Urothelium cell line (cell line): ENCODE measurements around the gene ROMO1.

ENCODE experiments used
- DNase-seq: peaks from one replicate; pipeline ENCODE4 v3.0.0; 2011; ENCODE audit warnings: low spot score, mixed read lengths
- FAIRE-seq: peaks from 2 replicates; lab custom pipeline; 2011; peaks lifted over from hg19 to GRCh38; lab: Jason Lieb, UNC

ROMO1 gene

DNA sequence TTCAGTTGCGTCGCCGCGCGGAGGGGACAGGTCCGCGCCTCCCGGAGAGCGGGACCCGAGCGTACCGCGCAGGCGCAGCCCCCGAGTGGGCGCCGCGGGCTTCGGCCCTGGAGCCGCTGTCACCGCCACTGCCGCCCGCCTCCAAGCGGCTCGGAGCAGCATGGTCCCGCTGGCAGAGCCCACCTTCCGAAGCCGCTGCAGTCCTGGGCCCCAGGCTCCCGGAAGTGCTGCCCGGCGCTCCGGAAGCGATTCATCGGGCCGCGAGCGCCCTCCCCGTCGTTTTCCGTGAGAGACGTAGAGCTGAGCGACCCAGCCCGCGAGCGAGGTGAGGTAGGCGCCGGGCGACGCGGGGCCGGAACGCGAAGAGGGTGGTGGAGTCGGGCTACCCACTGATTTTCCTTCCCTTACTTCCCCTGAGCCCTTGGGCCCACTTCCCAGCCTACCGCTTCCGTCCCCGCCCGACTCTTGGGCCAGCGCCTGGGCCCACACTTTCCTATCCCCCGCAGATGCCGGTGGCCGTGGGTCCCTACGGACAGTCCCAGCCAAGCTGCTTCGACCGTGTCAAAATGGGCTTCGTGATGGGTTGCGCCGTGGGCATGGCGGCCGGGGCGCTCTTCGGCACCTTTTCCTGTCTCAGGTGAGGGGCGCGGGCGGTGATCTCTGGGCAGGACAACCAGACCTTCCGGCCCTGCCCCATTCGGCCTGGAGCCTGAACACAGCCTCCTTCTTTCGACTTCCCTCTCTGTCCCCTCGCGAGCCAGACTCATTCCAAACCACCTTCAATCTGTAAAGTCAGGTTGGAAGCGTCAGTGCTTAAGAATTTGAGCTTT, at the start of gene ROMO1, which contains the start of gene NFS1:
ROMO1 (plus strand) TSS at position 279 of the 830 bp plus-strand sequence; CDS start at position 507, 228 bp downstream.
NFS1 (minus strand) TSS at position 226 of the 830 bp plus-strand sequence; CDS start at position 162, 64 bp downstream.
- FAIRE-seq (no peak), DNase-seq (peak; percentile 96)

- DNase-seq (no peak), FAIRE-seq (no peak)
These were observed 48.6 kb upstream of the ROMO1 start for GRCh38 chr20:35650632-35651031.

GRCh38 chr20:35651958-35652357, 47.2 kb upstream of the ROMO1 start:
- FAIRE-seq (no peak), DNase-seq (no peak)

- FAIRE-seq (no peak), DNase-seq (no peak)
These were observed 46.4 kb upstream of the ROMO1 start for GRCh38 chr20:35652641-35653429.

DNA sequence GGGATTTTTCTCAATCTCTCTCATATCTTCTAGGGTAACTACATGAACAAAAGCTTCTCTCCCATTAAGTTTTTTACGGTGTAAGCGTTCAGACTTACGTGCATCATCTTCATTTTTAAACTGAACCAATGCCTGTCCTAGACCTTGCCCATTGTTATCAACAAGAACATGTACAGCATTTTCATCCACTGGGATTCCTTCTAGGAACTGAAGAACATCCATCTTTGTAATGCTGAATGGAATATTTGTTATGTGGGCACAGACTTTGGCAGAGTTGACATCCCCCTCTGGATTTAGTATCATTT, 45.8 kb upstream of the ROMO1 start:
- FAIRE-seq (no peak), DNase-seq (no peak)

GRCh38 chr20:35653893-35654292, 45.3 kb upstream of the ROMO1 start:
- no peak for DNase-seq

DNA sequence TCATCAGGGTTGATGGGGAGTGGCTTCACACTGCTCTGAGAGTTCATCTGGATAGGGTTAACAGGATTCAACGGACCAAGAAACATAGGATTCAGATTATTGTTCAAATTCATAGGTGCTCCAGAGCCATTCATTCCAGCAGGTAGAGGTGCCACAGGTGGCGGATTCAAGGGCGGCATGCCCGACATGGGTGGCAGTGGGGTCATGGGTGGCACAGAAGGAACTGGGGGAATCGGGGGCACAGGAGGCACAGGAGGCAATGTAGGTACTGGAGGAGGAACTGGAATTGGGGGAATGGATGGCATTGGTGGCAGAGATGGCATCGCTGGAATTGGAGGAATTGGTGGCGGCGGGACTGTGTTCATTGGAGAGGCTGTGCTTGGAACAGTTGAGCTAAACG, 44.8 kb upstream of the ROMO1 start:
- no peak for FAIRE-seq
- no peak for DNase-seq

More at GRCh38 chr20:35653893-35654292, 45.3 kb upstream of the ROMO1 start:
- FAIRE-seq, result no peak

DNA sequence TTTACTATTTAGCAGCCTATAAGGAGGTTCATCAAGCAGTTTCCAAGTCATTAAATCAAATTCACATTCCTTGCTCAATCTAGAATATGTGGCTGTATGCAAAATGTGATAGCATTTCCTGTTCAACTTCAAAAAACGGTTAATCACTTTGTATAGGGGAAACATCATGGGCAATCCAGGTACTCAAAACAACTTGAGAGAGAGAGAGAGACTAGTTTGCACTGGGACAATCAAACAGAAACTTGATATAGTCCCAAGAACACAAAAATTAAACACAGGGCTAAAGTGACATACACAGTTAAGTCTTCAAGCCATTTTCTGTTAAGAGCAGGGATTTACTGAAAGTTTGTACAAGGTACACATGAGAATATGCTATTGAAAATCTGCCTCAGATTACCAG, 41.9 kb upstream of the ROMO1 start:
- DNase-seq (no peak), FAIRE-seq (no peak)

- no peak for FAIRE-seq
These were observed 38.9 kb upstream of the ROMO1 start for GRCh38 chr20:35660122-35660937.

GRCh38 chr20:35661053-35661452, 38.2 kb upstream of the ROMO1 start:
- DNase-seq (peak; percentile 14), FAIRE-seq (no peak)

More at GRCh38 chr20:35660122-35660937, 38.9 kb upstream of the ROMO1 start:
- DNase-seq, result no peak

DNA sequence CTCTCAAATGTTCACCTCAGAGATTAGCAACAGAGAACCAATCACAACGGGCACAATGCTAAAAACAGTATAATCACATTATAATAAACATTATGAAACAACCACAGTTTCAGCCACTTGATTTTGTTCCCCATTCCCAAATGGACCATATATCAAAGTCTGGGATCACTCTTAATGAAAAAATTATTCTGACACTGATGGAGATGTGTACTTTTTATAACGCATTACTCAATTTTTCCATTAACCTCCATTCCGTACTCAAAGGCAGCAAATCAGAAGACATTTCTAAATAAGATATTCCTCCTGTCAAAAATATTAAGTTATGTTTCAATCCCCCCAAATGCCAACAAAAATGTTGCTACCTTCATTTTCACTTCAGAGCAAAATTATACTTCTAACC, 37.3 kb upstream of the ROMO1 start:
- DNase-seq (no peak), FAIRE-seq (no peak)

- FAIRE-seq, result no peak
These were observed 36.7 kb upstream of the ROMO1 start for GRCh38 chr20:35662551-35662950.

GRCh38 chr20:35663516-35664465, 35.4 kb upstream of the ROMO1 start:
- FAIRE-seq (no peak), DNase-seq (peak; percentile 31)

More at GRCh38 chr20:35662551-35662950, 36.7 kb upstream of the ROMO1 start:
- no peak for DNase-seq

GRCh38 chr20:35664466-35665206, 34.6 kb upstream of the ROMO1 start, which contains the start of the genes CPNE1 and RBM12:
Gene CPNE1, minus strand, starts transcription at chr20:35664900. Its CDS starts 31,977 bp downstream, at chr20:35632923.
Gene RBM12, minus strand, starts transcription at chr20:35664900. Its CDS starts 9,578 bp downstream, at chr20:35655322.
- peak; percentile 99 for DNase-seq
- FAIRE-seq, result peak; percentile 35

- DNase-seq, result no peak
- no peak for FAIRE-seq
These were observed 33.3 kb upstream of the ROMO1 start for GRCh38 chr20:35665949-35666288.

GRCh38 chr20:35669221-35669620, 30.0 kb upstream of the ROMO1 start:
- no peak for FAIRE-seq
- DNase-seq, result no peak

- FAIRE-seq (no peak), DNase-seq (no peak)
These were observed 29.5 kb upstream of the ROMO1 start for GRCh38 chr20:35669681-35670080.

GRCh38 chr20:35673884-35674283, 25.3 kb upstream of the ROMO1 start:
- DNase-seq (no peak), FAIRE-seq (no peak)

GRCh38 chr20:35674921-35675320, 24.3 kb upstream of the ROMO1 start:
- FAIRE-seq, result no peak
- no peak for DNase-seq
